Esophagus (tissue), 2 donors: ENCODE results near the gene SLC44A4. TPM values are rescaled to one million over a fixed set of nuclear protein-coding genes. Genes with fewer than 3 reads are reported as not detected.
"Not testable (repeated sequence)": the region's sequence is repeated elsewhere in the genome, so short reads cannot be mapped to it uniquely, and the experiment has no call there.

Experiments used
- H3K27ac ChIP-seq, 2 donors: one replicate each; pipeline ENCODE4 v1.5.1; 2013; ENCODE audit warnings: low read depth in 2 of 2, mild to moderate bottlenecking in 2 of 2, inconsistent platforms in 1 of 2, low read length in 1 of 2, moderate library complexity in 1 of 2
- H3K27me3 ChIP-seq, 2 donors: one replicate each; pipeline ENCODE4 v1.6.1; 2013; ENCODE audit warnings: low read length in 2 of 2, control low read depth in 1 of 2, mild to moderate bottlenecking in 1 of 2; ENCODE audit not compliant: insufficient read depth in 2 of 2, control insufficient read depth in 1 of 2
- H3K36me3 ChIP-seq, 2 donors: one replicate each; pipeline ENCODE4 v1.6.1; 2013; ENCODE audit warnings: low read length in 1 of 2; ENCODE audit not compliant: control insufficient read depth in 2 of 2, insufficient read depth in 2 of 2
- H3K4me1 ChIP-seq, 2 donors: one replicate each; pipeline ENCODE4 v1.6.1; 2013; ENCODE audit warnings: low read length in 1 of 2; ENCODE audit not compliant: control insufficient read depth in 2 of 2, insufficient read depth in 2 of 2
- H3K4me3 ChIP-seq, 2 donors: one replicate each; pipeline ENCODE4 v1.5.1; 2013; ENCODE audit warnings: low read length in 2 of 2, mild to moderate bottlenecking in 2 of 2, low read depth in 1 of 2, moderate library complexity in 1 of 2
- H3K9me3 ChIP-seq, 2 donors: one replicate each; pipeline ENCODE4 v1.6.1; 2013; ENCODE audit warnings: mild to moderate bottlenecking in 2 of 2, low read depth in 1 of 2, low read length in 1 of 2, moderate library complexity in 1 of 2; ENCODE audit not compliant: control insufficient read depth in 2 of 2, insufficient read depth in 1 of 2
- WGBS, 2 donors: extraction: QIAGEN DNeasy Blood & Tissue Kit; methylation state at CpG; one replicate each; pipeline ENCODE4 v1.1.7; 2013; 5-methylcytosine and 5-hydroxymethylcytosine counted together
- polyA plus RNA-seq, 2 donors: library from polyadenylated mRNA; stranded (reverse); fragments of 200-250 nt; gene quantifications; one replicate each; pipeline ENCODE4 v1.2.3, GENCODE V29; 2013
- donor health status: healthy with polysubstance abuse.
- donor health status: Bipolar disorder and iron deficiency.

The SLC44A4 gene
- polyA plus RNA-seq, 2 donors, result 0.19 to 0.33 TPM

DNA sequence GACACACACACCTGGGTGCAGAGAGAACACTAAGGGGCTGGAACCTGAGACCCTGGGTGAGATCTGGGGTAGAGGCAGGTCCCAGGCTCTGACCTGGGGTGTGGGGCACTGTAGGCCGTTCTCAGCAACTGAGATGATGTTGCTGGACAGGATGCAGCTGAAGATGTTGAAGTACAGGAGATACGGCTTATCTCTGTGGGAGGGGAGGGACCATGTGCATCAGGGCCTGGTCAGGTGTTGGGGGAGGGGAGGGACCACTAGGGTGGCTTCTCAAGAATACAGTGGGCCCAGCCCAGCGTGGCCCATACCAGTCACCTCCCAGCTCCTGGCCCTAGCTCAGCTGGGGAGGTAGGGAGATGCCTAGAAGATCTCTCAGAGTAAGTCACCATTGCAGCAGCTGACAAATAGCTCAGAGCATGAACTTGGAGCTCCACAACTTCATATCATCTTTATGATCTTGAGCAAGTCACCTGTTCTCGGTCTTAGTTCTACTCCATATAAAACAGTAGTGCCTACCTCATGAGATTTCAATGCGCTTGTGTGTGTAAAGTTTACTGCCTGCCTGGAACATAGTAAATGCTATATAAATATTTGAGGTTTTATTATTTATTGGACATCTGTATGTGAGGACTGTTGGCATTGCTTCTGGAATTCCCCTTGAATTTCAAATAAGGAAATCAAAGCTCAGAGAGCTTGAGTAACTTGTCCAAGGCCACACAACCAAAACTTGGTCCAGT lies 3.8 kb downstream of the SLC44A4 start:
- Histone ChIP-seq H3K27me3 (no peaks in the 10 kb centered on the region), H3K27ac (no peak overlapping the region), H3K36me3 (peaks cover 0 to 4% of the 10 kb centered on the region in 2 donors), H3K4me1 (peaks cover 0 to 3% of the 10 kb centered on the region in 2 donors), H3K4me3 (no peak overlapping the region), H3K9me3 (no peaks in the 10 kb centered on the region)
- 74 to 80% methylated on average over 5 of the region's 5 CpGs for WGBS, 2 donors

- 53 to 56% methylated on average over 4 of the region's 4 CpGs for WGBS, 2 donors
- Histone ChIP-seq H3K9me3 (no peaks in the 10 kb centered on the region), H3K4me3 (no peak overlapping the region), H3K27ac (no peak overlapping the region), H3K4me1 (peaks cover 0 to 3% of the 10 kb centered on the region in 2 donors), H3K36me3 (no peaks in the 10 kb centered on the region), H3K27me3 (no peaks in the 10 kb centered on the region)
Observed at GRCh38 chr6:31874084-31874670, 4.6 kb downstream of the SLC44A4 start.

DNA sequence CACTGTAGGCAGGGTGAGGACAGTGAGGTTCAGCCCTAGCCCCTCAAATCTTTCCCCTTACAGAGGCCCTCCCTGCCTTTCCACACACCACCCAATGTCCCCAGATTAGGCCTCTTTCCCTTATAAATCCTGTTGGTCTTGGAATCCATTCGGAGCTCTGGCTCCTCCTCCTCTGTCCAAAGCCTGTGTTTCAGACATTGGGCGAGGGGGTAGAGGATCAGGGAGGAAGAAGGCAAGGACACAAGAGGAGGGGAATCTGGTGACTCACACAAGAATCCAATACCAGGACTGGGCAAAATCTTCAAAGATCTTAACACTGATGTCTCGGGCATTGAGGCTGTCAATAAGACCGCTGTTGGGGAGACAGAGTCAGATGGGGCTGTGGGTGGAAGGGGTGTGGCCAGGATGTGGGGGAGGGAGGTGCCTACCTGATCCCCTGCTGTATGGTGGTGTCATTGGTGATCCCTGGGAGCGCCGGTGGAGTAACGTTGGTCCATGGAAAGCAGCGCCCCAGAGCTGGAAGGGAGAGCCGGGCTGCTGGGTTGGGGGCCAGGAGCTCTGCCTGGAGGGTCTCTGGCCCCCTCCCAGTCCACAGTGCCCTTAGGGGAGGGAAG lies 7.6 kb downstream of the SLC44A4 start:
- no peaks in the 10 kb centered on the region for H3K27me3 ChIP-seq
- H3K36me3 ChIP-seq, result no peaks in the 10 kb centered on the region
- H3K9me3 ChIP-seq, result no peaks in the 10 kb centered on the region
- H3K4me3 ChIP-seq, result no peak overlapping the region
- no peak overlapping the region for H3K27ac ChIP-seq
- no peaks in the 10 kb centered on the region for H3K4me1 ChIP-seq
- 56 to 61% methylated on average over 9 of the region's 9 CpGs for whole genome bisulfite sequencing, 2 donors

DNA sequence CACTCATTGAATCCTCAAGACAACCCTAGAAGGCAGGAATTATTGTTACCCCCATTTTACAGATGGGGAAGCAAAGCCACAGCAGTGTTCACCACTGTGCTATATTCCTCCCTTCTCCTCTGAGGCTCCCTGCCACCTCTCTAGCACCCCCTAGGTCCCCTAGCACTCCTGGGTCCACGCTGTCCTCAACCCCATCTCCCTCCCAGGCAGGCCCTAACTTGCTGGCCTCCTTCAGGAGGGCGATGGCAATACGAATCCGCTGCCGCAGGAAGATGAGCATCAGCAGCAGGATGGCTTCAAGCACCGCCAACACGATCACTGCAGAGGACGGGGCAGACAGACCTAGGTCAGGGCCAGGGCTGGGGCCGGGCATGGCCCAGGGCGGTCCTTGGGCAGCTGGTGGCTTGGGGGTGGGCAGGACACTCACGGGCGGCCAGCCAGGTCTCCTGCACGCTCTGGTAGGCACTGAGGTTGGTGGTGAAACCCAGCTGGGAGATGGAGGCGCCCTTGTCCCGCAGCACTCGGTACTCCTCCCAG lies 8.3 kb downstream of the SLC44A4 start:
- Histone ChIP-seq H3K9me3 (no peaks in the 10 kb centered on the region), H3K36me3 (no peaks in the 10 kb centered on the region), H3K27me3 (no peaks in the 10 kb centered on the region), H3K4me3 (no peak overlapping the region), H3K4me1 (no peaks in the 10 kb centered on the region), H3K27ac (no peak overlapping the region)
- WGBS, 2 donors, result 64 to 74% methylated on average over 16 of the region's 16 CpGs

GRCh38 chr6:31869343-31869742 lies 9.5 kb downstream of the SLC44A4 start:
- H3K4me1 ChIP-seq, result peaks cover 0 to under 1% of the 10 kb centered on the region in 2 donors
- no peaks in the 10 kb centered on the region for H3K36me3 ChIP-seq
- no peak overlapping the region for H3K4me3 ChIP-seq
- 82% methylated on average over 8 of the region's 8 CpGs for whole genome bisulfite sequencing, 2 donors
- H3K27ac ChIP-seq, result no peak overlapping the region
- H3K27me3 ChIP-seq, result no peaks in the 10 kb centered on the region
- no peaks in the 10 kb centered on the region for H3K9me3 ChIP-seq

GRCh38 chr6:31868658-31868971 lies 10.2 kb downstream of the SLC44A4 start:
- not testable (repeated sequence) for H3K9me3 ChIP-seq, H3K27ac ChIP-seq, H3K27me3 ChIP-seq, H3K4me3 ChIP-seq, H3K4me1 ChIP-seq, H3K36me3 ChIP-seq
- WGBS, 2 donors, result 69 to 76% methylated on average over 1 of the region's 1 CpG

DNA sequence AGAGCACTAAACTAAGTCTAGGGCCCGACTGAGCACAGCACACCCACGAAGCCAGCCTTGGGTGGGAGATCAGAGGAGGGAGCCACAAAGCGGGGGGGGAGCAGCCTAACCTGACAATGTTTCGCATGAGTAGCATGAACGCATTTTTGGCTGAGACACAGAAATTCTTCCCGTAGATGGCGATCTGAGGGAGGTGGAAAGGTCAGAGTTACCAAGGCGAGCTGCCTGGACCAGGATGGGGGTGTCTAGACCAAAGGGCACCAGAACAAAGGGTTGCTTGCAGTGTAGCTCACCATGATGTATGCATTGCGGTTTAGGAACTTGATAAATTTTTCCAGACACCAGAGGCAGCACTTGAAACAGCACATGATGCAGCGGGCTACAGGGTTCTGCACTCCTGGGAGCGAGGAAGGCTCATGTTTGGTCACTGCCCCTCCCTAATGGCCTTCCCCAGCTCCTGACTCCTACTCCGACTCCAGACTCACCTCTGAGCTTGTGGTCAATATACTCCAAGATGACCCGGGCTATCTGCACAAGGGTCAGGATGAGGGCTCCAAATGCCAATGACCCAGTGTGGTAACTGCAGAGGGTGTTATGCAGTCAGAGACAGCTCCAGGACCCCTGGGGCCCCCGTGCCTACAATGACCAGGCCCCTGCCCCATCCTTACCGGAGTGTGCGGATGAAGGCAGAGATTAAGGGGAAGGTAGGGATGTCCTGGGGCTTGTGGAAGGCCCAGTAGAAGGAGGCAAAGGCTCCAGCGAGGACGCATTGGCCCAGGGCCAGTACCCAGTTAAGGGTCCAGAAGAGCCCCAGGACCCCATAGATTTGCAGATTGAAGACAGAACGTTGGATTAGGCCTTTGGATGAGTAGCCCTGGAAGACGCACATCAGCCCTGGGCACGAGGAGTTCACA lies 13.3 kb downstream of the SLC44A4 start:
- peaks cover 0 to 8% of the 10 kb centered on the region in 2 donors for H3K4me1 ChIP-seq
- WGBS, 2 donors, result 83% methylated on average over 21 of the region's 21 CpGs

DNA sequence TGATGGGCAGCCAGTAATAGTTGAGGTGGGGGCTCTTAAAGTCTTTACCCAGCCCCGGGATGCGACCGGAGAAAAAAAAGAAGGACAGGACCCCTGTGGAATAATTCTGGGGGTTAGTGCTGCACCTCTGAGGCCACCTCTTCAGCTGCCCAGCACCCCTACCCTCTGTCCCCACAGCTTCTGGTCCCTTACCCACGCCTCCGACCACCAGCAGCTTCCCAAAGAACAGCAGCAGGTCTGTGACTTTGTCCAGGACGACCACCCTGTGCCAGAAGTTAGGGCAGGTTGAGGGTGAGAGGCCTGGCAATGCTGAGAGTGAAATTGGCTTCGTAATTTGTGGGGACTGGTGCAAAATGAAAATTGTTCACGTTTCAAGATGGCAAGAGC lies 14.0 kb downstream of the SLC44A4 start:
- WGBS, 2 donors, result 86 to 88% methylated on average over 8 of the region's 8 CpGs
- Histone ChIP-seq H3K9me3 (no peaks in the 10 kb centered on the region), H3K27ac (no peak overlapping the region), H3K36me3 (peaks cover 0 to 7% of the 10 kb centered on the region in 2 donors), H3K27me3 (no peaks in the 10 kb centered on the region), H3K4me3 (no peak overlapping the region), H3K4me1 (peaks cover 0 to 8% of the 10 kb centered on the region in 2 donors)

More for the DNA sequence above, 13.3 kb downstream of the SLC44A4 start:
- Histone ChIP-seq H3K27me3 (no peaks in the 10 kb centered on the region), H3K9me3 (no peaks in the 10 kb centered on the region), H3K27ac (no peak overlapping the region), H3K36me3 (peaks cover 0 to under 1% of the 10 kb centered on the region in 2 donors), H3K4me3 (no peak overlapping the region)

- H3K36me3 ChIP-seq, result peaks cover 0 to 11% of the 10 kb centered on the region in 2 donors
- WGBS, 2 donors, result 15 to 17% methylated on average over 16 of the region's 16 CpGs
- not testable (repeated sequence) for H3K27me3 ChIP-seq, H3K4me1 ChIP-seq, H3K9me3 ChIP-seq
- H3K4me3 ChIP-seq, result peak overlapping the region in 1 of 2 donors; percentile 52
- peak overlapping the region in 1 of 2 donors; percentile 80 for H3K27ac ChIP-seq
Observed at GRCh38 chr6:31864123-31864562, 14.7 kb downstream of the SLC44A4 start.
